Measurements from ENCODE around the gene GCN1. TPM values are rescaled to one million over a fixed set of nuclear protein-coding genes. Genes with fewer than 3 reads are reported as not detected.

GCN1 gene
- polyA plus RNA-seq, 1 experiment, result 59.7 TPM

GRCh38 chr12:120139958-120140357 is 54.6 kb downstream of the GCN1 start:
- Histone ChIP-seq H3K27me3 (ENCODE audit: control insufficient read depth, insufficient read depth, low read length) (no peaks in the 10 kb centered on the region), H3K4me3 (ENCODE audit: low read depth, low read length) (no peak overlapping the region), H3K36me3 (ENCODE audit: control insufficient read depth, insufficient read depth, low read length) (peaks cover 61% of the 10 kb centered on the region)
- ChIA-PET POLR2A (no interaction called here), CTCF (no interaction called here)
- DNase-seq (ENCODE audit: low read depth), result no peak
- no peak for TF ChIP-seq CTCF (IDR thresholded peaks at IDR 0.05; ENCODE audit: insufficient read depth, low read depth, low read length)

- ChIA-PET POLR2A (no interaction called here), CTCF (no interaction called here)
- Histone ChIP-seq H3K36me3 (ENCODE audit: control insufficient read depth, insufficient read depth, low read length) (peaks cover 59% of the 10 kb centered on the region), H3K27me3 (ENCODE audit: control insufficient read depth, insufficient read depth, low read length) (no peaks in the 10 kb centered on the region), H3K4me3 (ENCODE audit: low read depth, low read length) (no peak overlapping the region)
- no peak for TF ChIP-seq CTCF (IDR thresholded peaks at IDR 0.05; ENCODE audit: insufficient read depth, low read depth, low read length)
- DNase-seq (ENCODE audit: low read depth), result no peak
Measured at GRCh38 chr12:120138366-120138765, 56.1 kb downstream of the GCN1 start.

- ChIA-PET POLR2A (no interaction called here), CTCF (interaction anchor here (1.2 kb wide), 1 partner anchor 38 kb away, joined by 3 read pairs; no protein-coding TSS in a partner anchor)
- H3K27me3 ChIP-seq (ENCODE audit: control insufficient read depth, insufficient read depth, low read length), result no peaks in the 10 kb centered on the region
- peaks cover 62% of the 10 kb centered on the region for H3K36me3 ChIP-seq (ENCODE audit: control insufficient read depth, insufficient read depth, low read length)
- no peak overlapping the region for H3K4me3 ChIP-seq (ENCODE audit: low read depth, low read length)
- DNase-seq (ENCODE audit: low read depth), result no peak
- TF ChIP-seq CTCF (IDR thresholded peaks at IDR 0.05; ENCODE audit: insufficient read depth, low read depth, low read length), result no peak
Measured at GRCh38 chr12:120137833-120138232, 56.7 kb downstream of the GCN1 start.

- DNase-seq (ENCODE audit: low read depth), result no peak
- no peak overlapping the region for H3K4me3 ChIP-seq (ENCODE audit: low read depth, low read length)
- H3K36me3 ChIP-seq (ENCODE audit: control insufficient read depth, insufficient read depth, low read length), result peaks cover 62% of the 10 kb centered on the region
- no peak for TF ChIP-seq CTCF (IDR thresholded peaks at IDR 0.05; ENCODE audit: insufficient read depth, low read depth, low read length)
- ChIA-PET POLR2A (no interaction called here), CTCF (interaction anchor here (0.9 kb wide), 1 partner anchor 11 kb away, joined by 3 read pairs; no protein-coding TSS in a partner anchor)
- no peaks in the 10 kb centered on the region for H3K27me3 ChIP-seq (ENCODE audit: control insufficient read depth, insufficient read depth, low read length)
Measured at GRCh38 chr12:120136093-120136770, 58.3 kb downstream of the GCN1 start.

GRCh38 chr12:120134307-120134980 is 60.1 kb downstream of the GCN1 start:
- Histone ChIP-seq H3K27me3 (ENCODE audit: control insufficient read depth, insufficient read depth, low read length) (no peaks in the 10 kb centered on the region), H3K36me3 (ENCODE audit: control insufficient read depth, insufficient read depth, low read length) (peaks cover 69% of the 10 kb centered on the region), H3K4me3 (ENCODE audit: low read depth, low read length) (no peak overlapping the region)
- ChIA-PET POLR2A (no interaction called here), CTCF (no interaction called here)
- TF ChIP-seq CTCF (IDR thresholded peaks at IDR 0.05; ENCODE audit: insufficient read depth, low read depth, low read length), result no peak
- no peak for DNase-seq (ENCODE audit: low read depth)

Data from BJ (cell line).